AG04450 (cell line): Measurements from ENCODE around the gene DRAP1. TPM values are rescaled to one million over a fixed set of nuclear protein-coding genes. Genes with fewer than 3 reads are reported as not detected.

Source experiments
- CTCF ChIA-PET: fragments of 300-600, 350-600 bp; formaldehyde crosslinking; extraction: SDS; loops from one replicate; lab custom pipeline; 2022; ENCODE audit warnings: antibody characterized with exemption, inconsistent platforms; lab: Charles Lee
- POLR2A ChIA-PET: fragments of 350-600 bp; formaldehyde crosslinking; extraction: SDS; loops from one replicate; lab custom pipeline; 2021; ENCODE audit warnings: antibody characterized with exemption, inconsistent platforms; lab: Yijun Ruan, JAX
- DNase-seq: peaks from one replicate; pipeline ENCODE4 v3.0.0-alpha.2; 2011; ENCODE audit warnings: low read depth, low spot score
- H3K27ac ChIP-seq: one replicate; pipeline ENCODE4 v1.5.1; 2012; ENCODE audit warnings: low read depth, low read length, control low read depth
- H3K27me3 ChIP-seq: one replicate; pipeline ENCODE4 v1.6.0; 2012; ENCODE audit warnings: low read length; ENCODE audit not compliant: control insufficient read depth, insufficient read depth
- H3K4me3 ChIP-seq: 2 replicates; pipeline ENCODE4 v1.5.1; 2011; ENCODE audit warnings: mild to moderate bottlenecking, low read depth, low read length, control low read depth
- H3K9me3 ChIP-seq: 2 replicates; pipeline ENCODE4 v1.5.1; 2012; ENCODE audit warnings: low read length; ENCODE audit not compliant: control insufficient read depth, insufficient read depth
- polyA plus RNA-seq: library from polyadenylated mRNA; depleted of rRNA; stranded (reverse); fragments of >200 nt; gene quantifications from 2 replicates; pipeline ENCODE4 v1.2.3, GENCODE V29; 2011
- TF ChIP-seq, protein P1 (sequence below): IDR thresholded peaks from 2 replicates; pipeline ENCODE4 v1.5.1; 2011; ENCODE audit warnings: low read depth, low read length, control low read depth, inconsistent platforms

DRAP1 gene
- polyA plus RNA-seq, 1 experiment: 130 TPM

DNA sequence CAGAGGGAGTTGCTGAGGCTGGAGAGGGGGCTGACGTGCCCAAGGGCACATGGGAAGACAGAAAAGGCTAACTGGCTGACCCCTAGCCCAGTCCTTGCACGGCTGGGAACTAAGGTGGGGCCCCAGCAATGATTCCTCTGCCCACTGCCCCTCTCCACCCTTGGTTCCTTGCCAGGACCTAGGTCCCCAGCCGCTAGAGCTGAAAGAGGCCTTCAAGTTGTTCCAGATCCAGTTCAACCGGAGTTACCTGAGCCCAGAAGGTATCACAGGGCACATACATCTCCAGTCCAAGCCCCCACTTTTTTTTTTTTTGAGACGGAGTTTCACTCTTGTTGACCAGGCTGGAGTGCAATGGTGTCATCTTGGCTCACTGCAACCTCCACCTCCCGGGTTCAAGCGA, 39.2 kb upstream of the DRAP1 start:
- Histone ChIP-seq H3K27me3 (no peaks in the 10 kb centered on the region), H3K4me3 (no peak overlapping the region), H3K27ac (no peak overlapping the region), H3K9me3 (no peaks in the 10 kb centered on the region)
- TF ChIP-seq, protein P1, sequence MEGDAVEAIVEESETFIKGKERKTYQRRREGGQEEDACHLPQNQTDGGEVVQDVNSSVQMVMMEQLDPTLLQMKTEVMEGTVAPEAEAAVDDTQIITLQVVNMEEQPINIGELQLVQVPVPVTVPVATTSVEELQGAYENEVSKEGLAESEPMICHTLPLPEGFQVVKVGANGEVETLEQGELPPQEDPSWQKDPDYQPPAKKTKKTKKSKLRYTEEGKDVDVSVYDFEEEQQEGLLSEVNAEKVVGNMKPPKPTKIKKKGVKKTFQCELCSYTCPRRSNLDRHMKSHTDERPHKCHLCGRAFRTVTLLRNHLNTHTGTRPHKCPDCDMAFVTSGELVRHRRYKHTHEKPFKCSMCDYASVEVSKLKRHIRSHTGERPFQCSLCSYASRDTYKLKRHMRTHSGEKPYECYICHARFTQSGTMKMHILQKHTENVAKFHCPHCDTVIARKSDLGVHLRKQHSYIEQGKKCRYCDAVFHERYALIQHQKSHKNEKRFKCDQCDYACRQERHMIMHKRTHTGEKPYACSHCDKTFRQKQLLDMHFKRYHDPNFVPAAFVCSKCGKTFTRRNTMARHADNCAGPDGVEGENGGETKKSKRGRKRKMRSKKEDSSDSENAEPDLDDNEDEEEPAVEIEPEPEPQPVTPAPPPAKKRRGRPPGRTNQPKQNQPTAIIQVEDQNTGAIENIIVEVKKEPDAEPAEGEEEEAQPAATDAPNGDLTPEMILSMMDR: no peak
- CTCF ChIA-PET: interaction anchor here (0.6 to 3.4 kb wide), 2 partner anchors 8 to 100 kb away, joined by 4 to 25 read pairs; partner anchors contain the start of gene FIBP
- no peak for DNase-seq
- POLR2A ChIA-PET: interaction anchor here (0.7 to 1.0 kb wide), 2 partner anchors 9 to 227 kb away, joined by 3 to 4 read pairs; no protein-coding TSS in a partner anchor

DNA sequence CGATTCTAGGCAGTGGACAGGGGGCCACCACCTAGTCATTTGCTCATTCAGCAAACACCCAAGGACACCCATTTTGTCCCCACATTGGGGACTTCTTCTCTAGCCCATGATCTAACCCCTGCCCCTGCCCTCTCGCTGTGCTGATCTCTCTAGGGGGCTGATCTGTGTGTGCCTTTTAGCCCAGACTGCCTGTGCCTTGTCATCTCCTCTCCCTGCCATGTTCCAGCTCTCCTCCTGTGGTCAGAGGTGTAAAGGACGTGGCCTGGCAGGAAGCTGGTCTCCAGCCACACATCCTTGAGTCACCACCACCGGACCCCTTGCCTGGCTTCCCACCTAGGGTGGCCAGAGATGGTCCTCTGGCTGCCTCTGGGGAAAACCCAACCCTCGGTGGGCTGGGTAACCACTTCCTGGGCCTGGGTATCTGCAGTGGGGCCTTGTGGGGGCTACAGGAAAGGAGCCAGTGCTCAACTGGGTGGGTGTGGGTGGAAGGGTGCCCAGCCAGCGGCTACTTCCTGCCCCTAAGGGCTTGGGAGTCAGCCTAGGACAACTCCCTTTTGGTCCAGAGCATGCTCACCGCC, 38.3 kb upstream of the DRAP1 start:
- POLR2A ChIA-PET: interaction anchor here (0.7 to 1.0 kb wide), 4 partner anchors 10 to 228 kb away, joined by 3 to 4 read pairs (median 4); no protein-coding TSS in a partner anchor
- no peak for DNase-seq

GRCh38 chr11:65882120-65883057, 36.8 kb upstream of the DRAP1 start:
- Histone ChIP-seq H3K9me3 (no peaks in the 10 kb centered on the region), H3K4me3 (no peak overlapping the region), H3K27ac (no peak overlapping the region), H3K27me3 (no peaks in the 10 kb centered on the region)
- TF ChIP-seq, protein P1: no peak
- CTCF ChIA-PET: interaction anchor here (1.4 kb wide), 1 partner anchor 106 kb away, joined by 3 read pairs; no protein-coding TSS in a partner anchor
- no peak for DNase-seq
- POLR2A ChIA-PET: interaction anchor here (1.0 kb wide), 1 partner anchor 23 kb away, joined by 3 read pairs; no protein-coding TSS in a partner anchor

More for the DNA sequence above, 38.3 kb upstream of the DRAP1 start:
- CTCF ChIA-PET: interaction anchor here (0.6 to 1.4 kb wide), 2 partner anchors 101 to 108 kb away, joined by 3 to 4 read pairs; no protein-coding TSS in a partner anchor
- TF ChIP-seq, protein P1: no peak
- H3K9me3 ChIP-seq: no peaks in the 10 kb centered on the region
- H3K4me3 ChIP-seq: no peak overlapping the region
- H3K27me3 ChIP-seq: no peaks in the 10 kb centered on the region
- H3K27ac ChIP-seq: no peak overlapping the region

GRCh38 chr11:65883058-65883761, 36.0 kb upstream of the DRAP1 start:
- Histone ChIP-seq H3K9me3 (no peaks in the 10 kb centered on the region), H3K4me3 (no peak overlapping the region), H3K27ac (no peak overlapping the region), H3K27me3 (no peaks in the 10 kb centered on the region)
- POLR2A ChIA-PET: no interaction called here
- TF ChIP-seq, protein P1: no peak
- DNase-seq: no peak
- CTCF ChIA-PET: interaction anchor here (0.6 to 8.9 kb wide), 7 partner anchors 9 to 108 kb away, joined by 3 to 157 read pairs (median 29); partner anchors contain the start of genes EFEMP2 and MUS81
